Astrocyte (in vitro differentiated cells and primary cell): ENCODE results near the gene TMEM237. TPM values are rescaled to one million over a fixed set of nuclear protein-coding genes. Genes with fewer than 3 reads are reported as not detected.

Source experiments
- DNase-seq: peaks from one replicate; pipeline ENCODE4 v3.0.0-alpha.2; 2010; ENCODE audit warnings: low read depth
- FAIRE-seq: peaks from 2 replicates; lab custom pipeline; 2011; peaks lifted over from hg19 to GRCh38; lab: Jason Lieb, UNC
- H2AFZ ChIP-seq: 2 replicates; pipeline ENCODE4 v1.6.0; 2012; ENCODE audit warnings: low read depth, low read length, inconsistent platforms
- H3K27ac ChIP-seq: 2 replicates; pipeline ENCODE4 v1.5.1; 2011; ENCODE audit warnings: low read depth, low read length, inconsistent platforms
- H3K27me3 ChIP-seq: 2 replicates; pipeline ENCODE4 v1.6.0; 2011; ENCODE audit warnings: low read length, inconsistent platforms; ENCODE audit not compliant: insufficient read depth
- H3K36me3 ChIP-seq: 2 replicates; pipeline ENCODE4 v1.5.1; 2011; ENCODE audit warnings: low read length, inconsistent platforms; ENCODE audit not compliant: insufficient read depth
- H3K4me1 ChIP-seq: 2 replicates; pipeline ENCODE4 v1.5.1; 2011; ENCODE audit warnings: low read length, inconsistent platforms; ENCODE audit not compliant: insufficient read depth
- H3K4me2 ChIP-seq: 2 replicates; pipeline ENCODE4 v1.6.0; 2012; ENCODE audit warnings: low read length, inconsistent platforms
- H3K4me3 ChIP-seq: 2 replicates; pipeline ENCODE4 v1.5.1; 2011; ENCODE audit warnings: low read depth, mild to moderate bottlenecking, low read length, inconsistent platforms; ENCODE audit not compliant: insufficient read depth
- H3K79me2 ChIP-seq: 2 replicates; pipeline ENCODE4 v1.6.0; 2012; ENCODE audit warnings: mild to moderate bottlenecking, low read length, inconsistent platforms; ENCODE audit not compliant: insufficient read depth
- H3K9ac ChIP-seq: 2 replicates; pipeline ENCODE4 v1.6.0; 2012; ENCODE audit warnings: mild to moderate bottlenecking, low read length, inconsistent platforms
- H3K9me3 ChIP-seq: 2 replicates; pipeline ENCODE4 v1.5.1; 2012; ENCODE audit warnings: low read depth, mild to moderate bottlenecking, low read length, inconsistent platforms; ENCODE audit not compliant: insufficient read depth
- H4K20me1 ChIP-seq: 2 replicates; pipeline ENCODE4 v1.6.0; 2012; ENCODE audit warnings: low read length, inconsistent platforms; ENCODE audit not compliant: insufficient read depth
- H3K27ac Mint-ChIP-seq: one replicate; pipeline ENCODE4 v1.8.0; 2021; ENCODE audit warnings: mild to moderate bottlenecking, mixed read lengths; ENCODE audit not compliant: unreplicated experiment
- H3K27me3 Mint-ChIP-seq: one replicate; pipeline ENCODE4 v1.8.0; 2021; ENCODE audit warnings: low read depth, mixed read lengths; ENCODE audit not compliant: unreplicated experiment
- H3K36me3 Mint-ChIP-seq: one replicate; pipeline ENCODE4 v1.8.0; 2021; ENCODE audit warnings: low read depth, mixed read lengths; ENCODE audit not compliant: unreplicated experiment
- H3K4me1 Mint-ChIP-seq: one replicate; pipeline ENCODE4 v1.8.0; 2021; ENCODE audit warnings: low read depth, mixed read lengths; ENCODE audit not compliant: unreplicated experiment
- H3K4me3 Mint-ChIP-seq: one replicate; pipeline ENCODE4 v1.8.0; 2021; ENCODE audit warnings: mild to moderate bottlenecking, moderate library complexity, mixed read lengths; ENCODE audit not compliant: unreplicated experiment
- H3K9me3 Mint-ChIP-seq: one replicate; pipeline ENCODE4 v1.8.0; 2021; ENCODE audit warnings: mild to moderate bottlenecking, mixed read lengths; ENCODE audit not compliant: unreplicated experiment
- CTCF ChIP-seq: IDR thresholded peaks from 2 replicates; pipeline ENCODE4 v1.5.1; 2011; ENCODE audit warnings: low read depth, mild to moderate bottlenecking, inconsistent platforms, low read length, moderate library complexity; ENCODE audit not compliant: insufficient read depth
- EZH2 ChIP-seq: IDR thresholded peaks from 2 replicates; pipeline ENCODE4 v1.6.1; 2012; ENCODE audit warnings: mild to moderate bottlenecking, low read length, inconsistent platforms; ENCODE audit not compliant: insufficient read depth
- total RNA-seq: library from RNA; stranded (reverse); gene quantifications from 2 replicates; pipeline ENCODE4 v1.2.1, GENCODE V29; 2021

The TMEM237 gene
- total RNA-seq, 1 donor from 2014 or later, result 37.7 TPM

GRCh38 chr2:201597397-201597796 is 45.9 kb downstream of the TMEM237 start:
- Mint-ChIP-seq H3K9me3 (no peaks in the 10 kb centered on the region), H3K27ac (no peak overlapping the region), H3K4me1 (no peaks in the 10 kb centered on the region), H3K4me3 (no peak overlapping the region), H3K27me3 (peaks cover 4% of the 10 kb centered on the region), H3K36me3 (no peaks in the 10 kb centered on the region)
- Histone ChIP-seq H3K36me3 (no peaks in the 10 kb centered on the region), H3K4me3 (no peak overlapping the region), H3K9ac (no peak overlapping the region), H4K20me1 (no peaks in the 10 kb centered on the region), H3K27ac (no peak overlapping the region), H3K4me1 (no peaks in the 10 kb centered on the region), H3K4me2 (no peak overlapping the region), H3K9me3 (no peaks in the 10 kb centered on the region), H2AFZ (no peak overlapping the region), H3K79me2 (no peaks in the 10 kb centered on the region), H3K27me3 (no peaks in the 10 kb centered on the region)
- DNase-seq, result no peak
- no peak for TF ChIP-seq CTCF
- TF ChIP-seq EZH2, result no peak
- FAIRE-seq, result no peak

GRCh38 chr2:201580486-201580885 is 62.8 kb downstream of the TMEM237 start:
- Histone ChIP-seq H3K9me3 (no peaks in the 10 kb centered on the region), H3K79me2 (no peaks in the 10 kb centered on the region), H3K9ac (no peak overlapping the region), H3K4me1 (peaks cover 5% of the 10 kb centered on the region), H3K36me3 (no peaks in the 10 kb centered on the region), H3K27ac (no peak overlapping the region), H3K27me3 (no peaks in the 10 kb centered on the region), H3K4me3 (no peak overlapping the region), H3K4me2 (no peak overlapping the region), H4K20me1 (no peaks in the 10 kb centered on the region), H2AFZ (no peak overlapping the region)
- no peak overlapping the region for H3K4me3 Mint-ChIP-seq
- H3K4me1 Mint-ChIP-seq, result peaks cover 5% of the 10 kb centered on the region
- peak; percentile 67 for FAIRE-seq
- no peaks in the 10 kb centered on the region for H3K36me3 Mint-ChIP-seq
- peak; percentile 78 for DNase-seq
- peaks cover 2% of the 10 kb centered on the region for H3K27me3 Mint-ChIP-seq
- H3K27ac Mint-ChIP-seq, result no peak overlapping the region
- TF ChIP-seq CTCF, result no peak
- TF ChIP-seq EZH2, result no peak
- H3K9me3 Mint-ChIP-seq, result no peaks in the 10 kb centered on the region

GRCh38 chr2:201579536-201579935 is 63.8 kb downstream of the TMEM237 start:
- H3K27me3 Mint-ChIP-seq, result peaks cover 2% of the 10 kb centered on the region
- no peak overlapping the region for H3K4me3 Mint-ChIP-seq
- Histone ChIP-seq H4K20me1 (no peaks in the 10 kb centered on the region), H3K27ac (no peak overlapping the region), H3K9me3 (no peaks in the 10 kb centered on the region), H3K9ac (no peak overlapping the region), H3K27me3 (no peaks in the 10 kb centered on the region), H3K4me1 (peaks cover 5% of the 10 kb centered on the region), H3K4me3 (no peak overlapping the region), H3K4me2 (peak overlapping the region; percentile 10), H3K36me3 (no peaks in the 10 kb centered on the region), H3K79me2 (no peaks in the 10 kb centered on the region), H2AFZ (peak overlapping the region; percentile 27)
- no peaks in the 10 kb centered on the region for H3K9me3 Mint-ChIP-seq
- H3K4me1 Mint-ChIP-seq, result peaks cover 5% of the 10 kb centered on the region
- no peak overlapping the region for H3K27ac Mint-ChIP-seq
- FAIRE-seq, result no peak
- peak; percentile 60 for DNase-seq
- TF ChIP-seq EZH2, result no peak
- TF ChIP-seq CTCF, result no peak
- H3K36me3 Mint-ChIP-seq, result no peaks in the 10 kb centered on the region
